HG03039 (cell line): Measurements from ENCODE around the gene UIMC1.

Source experiments
- ATAC-seq: cut with Tn5 transposase; IDR thresholded peaks from one replicate; pipeline ENCODE4 v1.9.1; 2021; ENCODE audit warnings: mild to moderate bottlenecking, moderate library complexity; ENCODE audit not compliant: unreplicated experiment

The UIMC1 gene

GRCh38 chr5:176904276-176904675 lies 102.3 kb downstream of the UIMC1 start:
- ATAC-seq, result no peak

GRCh38 chr5:176902911-176903664 lies 103.5 kb downstream of the UIMC1 start:
- ATAC-seq, result no peak

GRCh38 chr5:176902102-176902814 lies 104.3 kb downstream of the UIMC1 start:
- no peak for ATAC-seq

- peak; percentile 65 for ATAC-seq
Observed at GRCh38 chr5:176901260-176902101, 105.1 kb downstream of the UIMC1 start.

- ATAC-seq, result no peak
Observed at GRCh38 chr5:176900780-176901204, 105.8 kb downstream of the UIMC1 start.

- no peak for ATAC-seq
Observed at GRCh38 chr5:176899946-176900779, 106.4 kb downstream of the UIMC1 start.

GRCh38 chr5:176899296-176899891 lies 107.2 kb downstream of the UIMC1 start, which contains the start of gene HK3:
Gene HK3 (minus strand): TSS chr5:176899346. CDS start chr5:176896159, 3,187 bp downstream.
- no peak for ATAC-seq

- no peak for ATAC-seq
Observed at GRCh38 chr5:176897263-176897662, 109.3 kb downstream of the UIMC1 start.

GRCh38 chr5:176895831-176896230 lies 110.7 kb downstream of the UIMC1 start:
- ATAC-seq, result no peak

- no peak for ATAC-seq
Observed at GRCh38 chr5:176894298-176894697, 112.3 kb downstream of the UIMC1 start.

- no peak for ATAC-seq
Observed at GRCh38 chr5:176892663-176893062, 113.9 kb downstream of the UIMC1 start.

- no peak for ATAC-seq
Observed at GRCh38 chr5:176891331-176891958, 115.1 kb downstream of the UIMC1 start.

GRCh38 chr5:176890455-176891330 lies 115.9 kb downstream of the UIMC1 start:
- no peak for ATAC-seq

- no peak for ATAC-seq
Observed at GRCh38 chr5:176889321-176890280, 117.0 kb downstream of the UIMC1 start.

- ATAC-seq, result no peak
Observed at GRCh38 chr5:176888865-176889165, 117.8 kb downstream of the UIMC1 start.

GRCh38 chr5:176888016-176888864 lies 118.3 kb downstream of the UIMC1 start:
- ATAC-seq, result no peak
